DMS53 (cell line): Measurements from ENCODE around the gene RGPD8.
"Not testable (repeated sequence)": the region's sequence is repeated elsewhere in the genome, so short reads cannot be mapped to it uniquely, and the experiment has no call there.

ENCODE experiments used
- DNase-seq: peaks from one replicate; lab custom pipeline; 2025; lab: John Stamatoyannopoulos, UW

Gene RGPD8

GRCh38 chr2:112434890-112435715 lies 1.7 kb upstream of the RGPD8 start:
- not testable (repeated sequence) for DNase-seq

GRCh38 chr2:112433932-112434730 lies 686 bp upstream of the RGPD8 start:
- DNase-seq, result no peak

- DNase-seq, result not testable (repeated sequence)
Measured at GRCh38 chr2:112432735-112433479, 538 bp downstream of the RGPD8 start.

GRCh38 chr2:112432390-112432734 lies 1.1 kb downstream of the RGPD8 start:
- not testable (repeated sequence) for DNase-seq

- DNase-seq, result not testable (repeated sequence)
Measured at GRCh38 chr2:112431587-112432295, 1.7 kb downstream of the RGPD8 start.

- DNase-seq, result not testable (repeated sequence)
Measured at GRCh38 chr2:112424553-112424952, 8.9 kb downstream of the RGPD8 start.

- not testable (repeated sequence) for DNase-seq
Measured at GRCh38 chr2:112416860-112417259, 16.6 kb downstream of the RGPD8 start.

GRCh38 chr2:112360055-112360454 lies 73.4 kb downstream of the RGPD8 start:
- DNase-seq, result not testable (repeated sequence)

- not testable (repeated sequence) for DNase-seq
Measured at GRCh38 chr2:112354335-112354734, 79.1 kb downstream of the RGPD8 start.

GRCh38 chr2:112352809-112353603 lies 80.4 kb downstream of the RGPD8 start:
- not testable (repeated sequence) for DNase-seq

GRCh38 chr2:112352292-112352691 lies 81.2 kb downstream of the RGPD8 start:
- not testable (repeated sequence) for DNase-seq

GRCh38 chr2:112345030-112346027 lies 88.1 kb downstream of the RGPD8 start:
- DNase-seq, result peak; percentile 88

GRCh38 chr2:112343827-112344585 lies 89.4 kb downstream of the RGPD8 start:
- DNase-seq, result peak; percentile 34

GRCh38 chr2:112342067-112342550 lies 91.3 kb downstream of the RGPD8 start:
- no peak for DNase-seq

GRCh38 chr2:112340475-112341267 lies 92.8 kb downstream of the RGPD8 start:
- no peak for DNase-seq

- no peak for DNase-seq
Measured at GRCh38 chr2:112339986-112340385, 93.5 kb downstream of the RGPD8 start.

GRCh38 chr2:112335600-112335999 lies 97.8 kb downstream of the RGPD8 start:
- DNase-seq, result no peak
